Right atrium auricular region (tissue), 2 donors: ENCODE data around the gene LTBP2. TPM values are rescaled to one million over a fixed set of nuclear protein-coding genes. Genes with fewer than 3 reads are reported as not detected.

ENCODE experiments used
- DNase-seq: peaks from one replicate; pipeline ENCODE4 v3.0.0-alpha.2; 2019; ENCODE audit warnings: low spot score
- H3K27ac ChIP-seq, 2 donors: fragments of 200-600 bp; sonication (generic); 1 replicate in 1 of 2; 2 replicates in 1 of 2; pipeline ENCODE4 v1.5.1; 2016 to 2019
- H3K27me3 ChIP-seq, 2 donors: fragments of 200-600 bp; sonication (generic); one replicate each; pipeline versions ENCODE4 v1.5.1 to v1.6.0; 2017 to 2019
- H3K36me3 ChIP-seq: fragments of 200-600 bp; sonication (generic); one replicate; pipeline ENCODE4 v1.5.1; 2016
- H3K4me1 ChIP-seq, 2 donors: fragments of 200-600 bp; sonication (generic); one replicate each; pipeline versions ENCODE4 v1.5.1 to v1.6.0; 2017 to 2019
- H3K4me3 ChIP-seq, 2 donors: fragments of 200-600 bp; sonication (generic); 1 replicate in 1 of 2; 2 replicates in 1 of 2; pipeline ENCODE4 v1.5.1; 2017 to 2019; ENCODE audit warnings: mild to moderate bottlenecking in 1 of 2, moderate library complexity in 1 of 2
- H3K9me3 ChIP-seq, 2 donors: fragments of 200-600 bp; sonication (generic); one replicate each; pipeline ENCODE4 v1.5.1; 2019
- CTCF ChIP-seq, 2 donors: fragments of 200-600 bp; sonication (generic); IDR thresholded peaks; one replicate each; pipeline ENCODE4 v1.5.1; 2019; ENCODE audit warnings: antibody characterized with exemption in 2 of 2
- total RNA-seq, 2 donors: library from RNA; depleted of rRNA; stranded (reverse); fragments of >200 nt; gene quantifications; one replicate each; pipeline ENCODE4 v1.1.0, GENCODE V29; 2016

Gene LTBP2
- total RNA-seq, 2 donors from 2014 or later: 32.1 to 102 TPM

DNA sequence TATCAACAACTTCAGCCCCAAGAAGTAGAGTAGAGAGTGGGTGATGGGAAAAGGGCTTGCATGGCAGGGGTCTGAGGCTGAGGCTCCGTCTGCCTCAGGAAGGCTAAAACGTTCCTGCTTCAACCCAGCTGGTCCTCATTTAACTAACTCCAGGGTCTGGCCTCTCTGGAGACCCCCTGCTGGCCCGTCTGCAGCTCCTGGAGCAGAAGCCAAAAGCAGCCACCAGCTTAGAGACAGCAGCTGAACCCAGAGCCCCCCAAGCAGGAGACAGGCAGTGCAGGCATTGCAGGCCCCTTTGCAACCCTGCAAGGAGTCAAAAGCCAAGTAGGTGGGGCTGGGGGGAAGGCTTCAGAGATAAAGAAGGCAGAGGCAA lies 25.1 kb upstream of the LTBP2 start:
- Histone ChIP-seq H3K27me3 (no peaks in the 10 kb centered on the region), H3K27ac (peak overlapping the region in 1 of 2 donors; percentile 35), H3K4me3 (no peak overlapping the region), H3K36me3 (no peaks in the 10 kb centered on the region), H3K4me1 (peaks cover 0 to 26% of the 10 kb centered on the region in 2 donors), H3K9me3 (no peaks in the 10 kb centered on the region)
- no peak for TF ChIP-seq CTCF (IDR thresholded peaks at IDR 0.05)
- no peak for DNase-seq

- no peaks in the 10 kb centered on the region for H3K9me3 ChIP-seq
- no peak for DNase-seq
- H3K36me3 ChIP-seq: no peaks in the 10 kb centered on the region
- H3K4me1 ChIP-seq: peaks cover 0 to 26% of the 10 kb centered on the region in 2 donors
- no peaks in the 10 kb centered on the region for H3K27me3 ChIP-seq
- H3K27ac ChIP-seq: no peak overlapping the region
- no peak overlapping the region for H3K4me3 ChIP-seq
- TF ChIP-seq CTCF (IDR thresholded peaks at IDR 0.05): no peak
Measured at GRCh38 chr14:74636424-74637177, 24.6 kb upstream of the LTBP2 start.

GRCh38 chr14:74635847-74636246 lies 23.8 kb upstream of the LTBP2 start:
- no peak overlapping the region for H3K4me3 ChIP-seq
- no peaks in the 10 kb centered on the region for H3K9me3 ChIP-seq
- no peaks in the 10 kb centered on the region for H3K27me3 ChIP-seq
- H3K36me3 ChIP-seq: no peaks in the 10 kb centered on the region
- peaks cover 0 to 29% of the 10 kb centered on the region in 2 donors for H3K4me1 ChIP-seq
- no peak for TF ChIP-seq CTCF (IDR thresholded peaks at IDR 0.05)
- no peak overlapping the region for H3K27ac ChIP-seq
- DNase-seq: no peak

GRCh38 chr14:74634964-74635363 lies 22.9 kb upstream of the LTBP2 start:
- no peak for DNase-seq
- Histone ChIP-seq H3K27me3 (no peaks in the 10 kb centered on the region), H3K27ac (no peak overlapping the region), H3K9me3 (no peaks in the 10 kb centered on the region), H3K4me1 (peaks cover 0 to 29% of the 10 kb centered on the region in 2 donors), H3K4me3 (no peak overlapping the region), H3K36me3 (no peaks in the 10 kb centered on the region)
- no peak for TF ChIP-seq CTCF (IDR thresholded peaks at IDR 0.05)

GRCh38 chr14:74634481-74634880 lies 22.4 kb upstream of the LTBP2 start:
- Histone ChIP-seq H3K4me1 (peaks cover 0 to 28% of the 10 kb centered on the region in 2 donors), H3K36me3 (no peaks in the 10 kb centered on the region), H3K4me3 (no peak overlapping the region), H3K27ac (no peak overlapping the region), H3K27me3 (no peaks in the 10 kb centered on the region), H3K9me3 (no peaks in the 10 kb centered on the region)
- no peak for TF ChIP-seq CTCF (IDR thresholded peaks at IDR 0.05)
- no peak for DNase-seq
